K562 (cell line): ENCODE data around the gene BCAM.
"Not testable (repeated sequence)": the region's sequence is repeated elsewhere in the genome, so short reads cannot be mapped to it uniquely, and the experiment has no call there.

ENCODE experiments used
- CHD2 ChIP-seq: IDR thresholded peaks from 2 replicates; pipeline ENCODE4 v1.6.1; 2011; ENCODE audit warnings: low read depth, low read length
- EP300 ChIP-seq: IDR thresholded peaks from 2 replicates; pipeline ENCODE4 v1.6.1; 2012; ENCODE audit warnings: low read length, improper control_type of control experiment
- IRF2 ChIP-seq: sonication (generic); formaldehyde crosslinking; IDR thresholded peaks from 2 replicates; pipeline ENCODE4 v1.8.1; 2022; ENCODE audit warnings: mild to moderate bottlenecking, missing genetic modification reagents
- POLR2A ChIP-seq: fragments of 450-650 bp; conservative IDR thresholded peaks from 2 replicates; pipeline ENCODE4 v1.6.1; 2016
- RCOR1 ChIP-seq, 2 experiments: IDR thresholded peaks; 2 replicates each; pipeline ENCODE4 v1.6.1; 2012; ENCODE audit warnings: low read depth in 2 of 2, low read length in 2 of 2, borderline replicate concordance in 1 of 2, improper control_type of control experiment in 1 of 2
- YBX1 ChIP-seq: fragments of 450-650 bp; IDR thresholded peaks from 2 replicates; pipeline ENCODE4 v1.7.1; 2016; ENCODE audit warnings: mild to moderate bottlenecking
- ZBED1 ChIP-seq: IDR thresholded peaks from 2 replicates; pipeline ENCODE4 v1.6.1; 2014
- ZNF23 ChIP-seq: fragments of 250-450 bp; sonication (Bioruptor Pico); IDR thresholded peaks from 2 replicates; pipeline ENCODE4 v1.4.0; 2020; ENCODE audit warnings: mild to moderate bottlenecking
- ZNF431 ChIP-seq: sonication (generic); formaldehyde crosslinking; IDR thresholded peaks from 2 replicates; pipeline ENCODE4 v1.8.0; 2022; ENCODE audit warnings: mild to moderate bottlenecking, missing genetic modification reagents
- ZNF551 ChIP-seq: fragments of 250-450 bp; sonication (Bioruptor Pico); IDR thresholded peaks from 2 replicates; pipeline ENCODE4 v1.5.0; 2021; ENCODE audit warnings: mild to moderate bottlenecking, moderate library complexity
- TF ChIP-seq, protein P1 (sequence below), 3 experiments: IDR thresholded peaks in 2 of 3; conservative IDR thresholded peaks in 1 of 3; 2 replicates each; pipeline ENCODE4 v1.5.1; 2011 to 2012; ENCODE audit warnings: low read length in 3 of 3, mild to moderate bottlenecking in 3 of 3, control low read depth in 2 of 3, improper control_type of control experiment in 1 of 3, inconsistent platforms in 1 of 3, low read depth in 1 of 3, mixed read lengths in 1 of 3, moderate library complexity in 1 of 3; ENCODE audit not compliant: insufficient read depth in 2 of 3

DNA sequence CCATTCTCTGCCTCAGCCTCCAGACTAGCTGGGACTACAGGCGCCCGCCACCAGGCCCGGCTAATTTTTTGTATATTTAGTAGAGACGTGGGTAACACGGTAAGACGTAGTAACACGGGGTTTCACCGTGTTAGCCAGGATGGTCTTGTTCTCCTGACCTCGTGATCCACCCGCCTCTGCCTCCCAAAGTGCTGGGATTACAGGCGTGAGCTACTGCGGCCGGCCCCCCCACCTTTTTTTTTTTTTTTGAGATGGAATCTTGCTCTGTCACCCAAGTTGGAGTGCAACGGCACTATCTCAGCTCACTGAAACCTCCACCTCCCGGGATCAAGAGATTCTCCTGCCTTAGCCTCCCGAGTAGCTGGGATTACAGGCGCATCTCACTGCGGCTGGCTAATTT, 36.8 kb upstream of the BCAM start:
- TF ChIP-seq EP300; YBX1; POLR2A; ZNF23 (CRISPR knock-in tag); CHD2; ZNF551; ZBED1; RCOR1 (IDR thresholded peaks at IDR 0.05; ENCODE audit: borderline replicate concordance in 1 of 2, low read depth in 2 of 2, low read length in 2 of 2); IRF2; ZNF431 (CRISPR knock-in tag): not testable (repeated sequence)
- TF ChIP-seq, protein P1, sequence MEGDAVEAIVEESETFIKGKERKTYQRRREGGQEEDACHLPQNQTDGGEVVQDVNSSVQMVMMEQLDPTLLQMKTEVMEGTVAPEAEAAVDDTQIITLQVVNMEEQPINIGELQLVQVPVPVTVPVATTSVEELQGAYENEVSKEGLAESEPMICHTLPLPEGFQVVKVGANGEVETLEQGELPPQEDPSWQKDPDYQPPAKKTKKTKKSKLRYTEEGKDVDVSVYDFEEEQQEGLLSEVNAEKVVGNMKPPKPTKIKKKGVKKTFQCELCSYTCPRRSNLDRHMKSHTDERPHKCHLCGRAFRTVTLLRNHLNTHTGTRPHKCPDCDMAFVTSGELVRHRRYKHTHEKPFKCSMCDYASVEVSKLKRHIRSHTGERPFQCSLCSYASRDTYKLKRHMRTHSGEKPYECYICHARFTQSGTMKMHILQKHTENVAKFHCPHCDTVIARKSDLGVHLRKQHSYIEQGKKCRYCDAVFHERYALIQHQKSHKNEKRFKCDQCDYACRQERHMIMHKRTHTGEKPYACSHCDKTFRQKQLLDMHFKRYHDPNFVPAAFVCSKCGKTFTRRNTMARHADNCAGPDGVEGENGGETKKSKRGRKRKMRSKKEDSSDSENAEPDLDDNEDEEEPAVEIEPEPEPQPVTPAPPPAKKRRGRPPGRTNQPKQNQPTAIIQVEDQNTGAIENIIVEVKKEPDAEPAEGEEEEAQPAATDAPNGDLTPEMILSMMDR (IDR thresholded peaks at IDR 0.05 in 2 of 3, conservative IDR thresholded peaks at IDR 0.05 in 1 of 3; ENCODE audit: insufficient read depth in 2 of 3, low read depth in 1 of 3, low read length in 3 of 3) = not testable (repeated sequence)
